ENCODE measurements around the gene ACSM2A.
A peak's percentile ranks its signal among the peaks of the same experiment; 100 is the strongest.
"Not testable (repeated sequence)": the region's sequence is repeated elsewhere in the genome, so short reads cannot be mapped to it uniquely, and the experiment has no call there.

ACSM2A gene

DNA sequence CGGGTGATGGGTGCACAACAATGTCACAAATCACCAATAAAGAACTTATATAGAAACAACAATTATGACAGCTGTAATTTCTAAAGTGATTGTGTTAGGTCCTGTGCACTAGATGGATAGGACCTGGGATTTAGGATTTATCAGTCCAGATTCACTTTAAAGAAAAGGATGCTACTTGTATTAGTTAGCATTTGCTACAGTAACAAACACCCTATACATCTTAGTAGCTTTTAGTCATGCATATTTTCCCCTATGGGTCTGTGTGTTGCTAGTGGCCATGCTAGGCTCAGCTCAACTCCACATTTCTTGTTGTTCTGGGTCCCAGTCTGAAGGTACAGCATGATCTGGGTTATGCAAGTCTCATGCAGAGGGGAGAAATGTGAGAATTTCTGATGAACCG lies 7.9 kb downstream of the ACSM2A start:
- DNase-seq, result not testable (repeated sequence)

DNA sequence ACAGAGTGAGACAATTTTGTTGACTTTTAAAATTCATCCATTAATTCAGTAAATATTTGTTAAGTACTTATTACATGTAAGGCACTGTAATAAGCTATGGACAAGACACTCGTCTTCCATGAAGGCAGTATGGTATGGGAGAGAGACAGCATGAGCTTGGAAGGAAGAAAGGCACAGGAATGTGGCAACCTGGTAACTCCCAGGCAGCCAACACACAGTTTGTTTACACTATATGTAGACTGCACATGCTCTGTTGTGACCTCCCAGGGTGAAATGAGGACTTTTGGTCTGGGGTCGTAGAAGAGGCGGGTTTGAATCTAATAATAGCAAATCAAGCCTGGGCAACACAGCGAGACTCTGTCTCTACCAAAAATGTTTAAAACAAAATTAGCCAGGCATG lies 9.0 kb downstream of the ACSM2A start:
- not testable (repeated sequence) for DNase-seq

DNA sequence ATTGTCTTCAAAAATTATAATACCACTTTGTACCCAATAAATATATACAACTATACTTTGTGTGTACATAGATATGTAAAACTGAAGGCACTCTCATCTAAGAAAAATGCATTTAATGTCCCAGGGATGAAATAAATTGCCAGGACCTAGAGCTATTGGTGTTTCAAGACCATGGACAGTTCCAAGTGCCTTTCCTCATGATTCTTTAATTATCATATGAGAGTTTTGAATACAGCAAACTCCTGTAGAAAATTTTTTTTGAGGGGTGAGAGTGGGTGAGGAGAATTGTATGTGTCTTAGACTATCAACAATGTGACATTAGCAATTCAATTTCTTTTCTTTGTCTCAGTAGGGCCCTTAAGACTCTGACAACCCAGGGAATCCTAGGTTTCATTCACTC lies 17.6 kb downstream of the ACSM2A start:
- DNase-seq, result not testable (repeated sequence)

DNA sequence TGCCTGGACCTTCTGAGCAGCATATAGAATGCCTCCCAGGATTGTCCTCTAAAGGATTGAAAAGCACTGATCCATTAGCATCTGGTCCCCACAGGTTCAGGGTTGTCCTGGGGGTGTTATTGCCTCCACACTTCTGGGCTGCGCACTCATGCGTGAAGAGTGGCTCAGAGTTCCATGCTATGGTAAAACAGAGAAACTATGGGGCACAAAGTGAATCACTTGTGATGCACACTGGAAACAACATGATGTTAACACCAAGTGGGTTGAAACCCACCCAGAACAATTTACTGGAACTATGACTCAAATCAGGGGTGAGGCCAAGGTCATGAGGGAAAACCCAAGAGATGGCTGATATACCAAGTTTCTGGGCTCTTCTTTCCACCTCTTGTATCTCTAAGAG lies 18.6 kb downstream of the ACSM2A start:
- DNase-seq, result not testable (repeated sequence)

DNA sequence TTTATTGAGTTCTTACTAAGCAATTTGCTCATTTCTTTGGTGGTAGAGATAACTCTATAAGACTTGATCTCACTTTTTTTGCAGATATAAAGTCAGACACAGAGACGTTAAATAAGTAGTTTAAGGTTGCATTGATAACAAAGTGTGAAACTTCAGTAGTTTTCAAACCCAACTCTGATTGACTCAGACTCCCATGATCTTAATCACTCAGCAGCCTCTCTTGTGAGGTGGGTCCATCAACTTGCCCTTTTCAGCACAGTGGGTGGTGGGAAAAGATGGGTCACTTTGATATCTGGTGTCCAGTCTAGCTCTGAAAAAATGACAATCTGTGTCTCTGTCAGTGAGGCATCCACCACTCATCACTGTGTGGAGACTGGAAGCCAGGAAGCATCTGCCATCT lies 19.4 kb downstream of the ACSM2A start:
- DNase-seq, result not testable (repeated sequence)

DNA sequence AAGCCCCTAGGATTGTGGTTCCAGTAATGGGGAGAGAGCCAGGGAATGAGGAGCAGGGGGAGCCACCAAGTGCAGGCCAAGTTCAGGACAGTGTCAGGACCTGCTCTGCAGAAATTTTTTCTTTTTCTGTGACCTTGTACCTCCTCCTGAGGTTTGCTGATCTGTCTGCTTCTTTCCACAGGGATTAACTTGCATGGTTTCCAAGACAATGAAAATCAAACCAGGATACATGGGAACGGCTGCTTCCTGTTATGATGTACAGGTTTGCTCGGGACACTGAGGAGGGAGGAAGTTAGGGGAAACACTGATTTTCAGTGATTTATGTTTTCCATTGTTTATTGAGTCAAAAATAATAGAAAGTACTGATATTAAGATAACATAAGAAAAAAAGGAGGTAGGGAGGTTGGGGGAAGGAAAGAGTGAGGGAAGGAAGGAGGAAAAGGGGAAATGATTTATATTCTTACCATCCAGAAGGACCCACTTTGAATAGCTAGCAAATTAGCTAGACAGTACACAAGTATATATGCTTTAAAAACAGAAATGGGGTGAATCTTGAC lies 25.9 kb downstream of the ACSM2A start:
- DNase-seq, result not testable (repeated sequence)

DNA sequence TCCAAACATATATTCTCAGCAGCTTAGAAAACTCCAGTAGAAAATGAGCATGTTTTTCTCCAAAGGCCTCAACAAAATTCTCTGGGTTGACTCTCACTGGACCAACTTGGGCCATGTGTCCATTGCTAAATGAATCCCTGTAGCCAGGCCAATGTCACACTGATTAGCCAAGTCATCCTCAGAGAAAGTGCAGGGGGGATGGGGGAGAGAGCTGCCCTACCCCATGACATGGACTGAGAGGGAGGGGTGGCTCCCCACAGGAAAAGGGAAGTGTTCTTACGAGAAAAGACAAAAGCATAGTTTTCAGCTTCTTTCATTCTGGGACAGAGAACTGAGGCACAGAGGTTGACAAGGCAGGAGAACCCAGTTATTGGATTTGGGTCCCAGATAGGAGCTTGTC lies 32.7 kb downstream of the ACSM2A start:
- DNase-seq, result not testable (repeated sequence)

DNA sequence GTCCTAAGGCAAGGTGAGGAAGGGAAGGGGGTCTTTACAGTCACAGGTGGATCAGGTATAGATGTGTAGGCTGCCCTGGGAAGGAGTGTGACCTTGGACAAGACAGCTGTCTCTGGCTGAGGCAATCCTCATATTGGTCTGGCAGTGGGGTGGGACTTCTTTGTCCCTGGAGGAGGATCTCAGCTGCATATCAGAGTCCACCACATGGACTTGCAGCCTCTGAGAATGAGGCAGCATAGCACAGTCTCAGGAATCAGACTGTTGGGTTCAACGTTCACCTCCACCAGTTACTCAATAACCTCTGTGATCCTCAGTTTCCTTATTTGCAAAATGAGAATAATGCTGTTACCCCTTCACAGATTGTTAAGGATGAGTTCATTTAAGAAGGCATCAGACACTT lies 33.4 kb downstream of the ACSM2A start:
- DNase-seq, result no peak

DNA sequence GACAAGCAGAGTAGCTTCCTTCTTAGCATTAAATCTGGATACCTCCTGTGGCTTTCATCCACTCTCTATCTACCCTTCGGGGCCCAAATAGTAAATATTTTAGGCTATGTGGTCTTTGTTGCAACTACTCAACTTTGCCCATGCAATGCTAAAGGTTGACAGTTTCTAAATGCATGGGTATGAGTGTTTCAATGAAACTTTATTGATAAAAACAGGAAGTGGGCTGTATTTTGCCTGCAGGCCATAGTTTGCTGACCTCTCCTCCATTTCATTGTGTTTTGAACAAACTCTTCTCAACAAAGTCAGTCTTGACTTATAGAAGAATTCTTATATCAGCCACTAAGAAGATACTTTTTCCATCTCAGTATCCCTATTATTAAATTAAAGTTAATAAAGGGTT lies 34.1 kb downstream of the ACSM2A start:
- no peak for DNase-seq

DNA sequence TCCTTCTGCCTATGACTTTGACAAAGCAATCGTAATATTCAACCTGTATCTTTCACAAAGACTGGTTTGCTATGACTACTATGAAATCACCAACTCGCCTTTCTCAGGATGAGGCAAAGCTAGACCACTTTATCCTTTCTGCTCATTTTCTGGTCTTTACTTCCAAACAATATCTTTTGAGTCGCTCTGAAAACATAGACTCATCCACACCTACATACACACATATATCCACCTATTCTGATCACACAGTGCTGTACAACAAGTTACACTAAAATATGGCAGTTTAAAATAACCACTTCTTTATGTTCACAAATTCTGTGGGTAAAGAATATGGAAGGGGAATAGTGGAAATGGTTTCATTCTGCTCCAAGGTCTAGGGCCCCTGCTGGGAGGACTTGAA lies 39.7 kb downstream of the ACSM2A start:
- not testable (repeated sequence) for DNase-seq

DNA sequence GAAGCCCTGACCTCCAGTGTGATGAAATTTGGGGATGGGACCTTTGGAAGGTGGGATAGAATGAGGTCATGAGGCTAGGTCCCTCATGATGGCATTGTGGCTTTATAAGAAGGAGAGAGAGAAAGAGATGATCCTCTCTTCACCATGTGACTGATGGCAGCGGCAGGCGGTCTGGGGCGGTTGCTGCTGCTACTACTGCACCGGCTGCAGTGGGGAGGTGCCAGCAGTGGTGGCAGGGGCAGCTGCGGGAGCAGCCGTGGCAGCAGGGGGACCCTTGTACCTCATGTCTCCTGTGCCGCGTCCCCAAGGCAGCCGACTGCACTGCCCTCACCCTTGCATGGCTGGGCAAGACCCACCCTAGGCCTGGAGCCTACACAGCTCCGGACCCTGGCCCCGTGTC lies 40.1 kb downstream of the ACSM2A start:
- not testable (repeated sequence) for DNase-seq

DNA sequence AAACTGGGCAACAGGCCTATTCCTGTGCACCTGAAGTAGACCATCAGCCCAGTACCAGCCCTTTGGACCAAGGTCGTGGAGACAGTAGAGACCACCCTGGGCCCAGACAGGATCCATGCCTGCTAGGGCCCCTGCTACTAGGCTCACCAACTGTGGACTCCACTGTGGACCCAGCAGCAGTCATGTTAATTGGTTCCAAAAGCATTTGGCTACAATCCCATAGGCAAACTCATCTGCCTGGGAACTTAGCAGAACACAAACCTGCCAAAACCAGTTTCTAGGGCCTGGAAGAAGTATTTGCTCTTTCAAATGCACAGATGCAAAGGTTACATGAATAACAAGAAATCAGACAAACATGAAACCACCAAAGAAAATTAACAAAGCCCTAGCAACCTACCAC lies 53.1 kb downstream of the ACSM2A start:
- peak; percentile 62 for DNase-seq

DNA sequence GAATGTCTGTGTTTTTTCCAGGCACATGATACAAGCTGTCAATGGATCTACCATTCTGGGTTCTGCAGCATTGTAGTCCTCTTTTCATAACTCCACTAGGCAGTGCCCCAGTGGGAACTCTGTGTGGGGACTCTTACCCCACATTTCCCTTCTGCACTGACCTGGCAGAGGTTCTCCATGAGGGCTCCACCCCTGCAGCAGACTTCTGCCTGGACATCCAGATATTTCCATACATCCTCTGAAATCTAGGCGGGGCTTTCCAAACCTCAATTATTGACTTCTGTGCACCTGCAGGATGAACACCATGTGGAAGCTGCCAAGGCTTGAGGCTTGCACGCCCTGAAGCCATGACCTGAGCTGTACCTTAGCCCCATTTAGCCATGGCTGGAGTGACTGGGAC lies 56.0 kb downstream of the ACSM2A start:
- DNase-seq, result no peak

DNA sequence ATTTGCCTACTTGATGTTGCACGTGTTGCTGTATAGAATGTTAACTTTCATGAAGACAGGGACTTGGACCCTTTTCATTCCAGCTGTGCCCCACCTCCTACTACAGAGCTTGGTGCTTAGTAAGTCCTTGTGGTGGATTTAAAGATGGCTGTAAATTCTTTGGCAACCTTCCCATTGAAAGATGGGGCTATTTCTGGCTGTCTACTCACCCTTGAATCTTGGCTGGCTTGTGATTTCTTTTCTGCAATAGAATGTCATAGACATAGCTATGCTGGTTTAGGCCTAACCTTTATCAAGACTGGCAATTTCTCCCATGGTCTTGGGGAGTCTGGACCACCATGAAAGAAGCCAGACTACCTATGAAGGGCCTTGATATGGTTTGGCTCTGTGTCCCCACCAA lies 59.0 kb downstream of the ACSM2A start:
- no peak for DNase-seq

DNA sequence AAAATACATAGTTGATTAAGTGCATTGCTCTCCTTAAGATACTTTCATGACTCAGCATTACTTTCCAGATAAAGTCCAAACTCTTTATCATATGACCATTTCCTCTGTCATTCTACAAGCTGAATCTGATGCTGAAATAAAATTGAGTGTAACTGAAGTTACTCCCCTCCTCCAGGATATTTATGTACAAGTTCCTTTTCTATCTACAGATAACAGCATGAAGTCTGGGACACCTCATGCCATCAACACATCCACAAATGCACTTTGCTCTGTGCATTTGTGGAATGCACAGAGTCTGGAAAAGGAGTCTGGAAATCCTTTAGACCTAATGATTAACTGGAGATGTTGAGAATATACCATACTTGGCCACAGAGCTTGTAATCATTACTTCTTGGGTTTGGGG lies 64.4 kb downstream of the ACSM2A start:
- DNase-seq, result no peak

DNA sequence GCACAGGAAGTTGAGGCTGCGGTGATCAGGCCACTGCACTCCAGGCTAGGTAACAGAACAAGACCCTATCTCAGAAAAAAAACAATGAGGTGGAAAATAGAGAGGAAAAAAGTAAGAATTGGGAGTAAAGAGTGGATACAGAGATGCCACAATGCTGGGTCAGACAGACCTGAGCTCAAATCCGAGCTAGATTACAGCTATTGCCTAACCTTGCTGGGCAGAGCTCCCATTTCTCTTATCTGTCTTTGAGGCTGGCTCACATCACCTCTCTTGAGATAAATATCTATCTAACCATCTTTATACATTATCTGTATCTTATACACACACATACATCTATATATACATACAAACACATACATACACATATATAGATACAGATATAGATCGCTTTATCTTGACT lies 65.8 kb downstream of the ACSM2A start:
- DNase-seq, result no peak

DNA sequence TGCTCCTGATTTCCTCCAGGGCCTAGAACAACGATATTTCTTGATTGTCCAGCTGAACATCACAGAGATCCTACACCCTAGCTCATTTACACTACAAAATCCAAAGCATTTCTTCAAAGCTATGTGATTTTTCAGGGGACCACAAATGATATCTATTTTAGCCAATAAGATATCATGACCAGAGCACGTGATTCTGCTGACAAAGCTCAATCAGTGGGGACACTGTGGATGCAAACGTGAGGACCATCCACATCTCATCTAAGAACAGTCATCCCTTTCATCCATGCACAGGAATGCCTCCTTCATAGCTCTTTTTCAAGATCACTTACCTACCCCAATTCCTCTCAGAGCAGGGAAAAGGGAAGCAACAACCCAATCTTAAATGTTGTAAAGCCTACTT lies 67.9 kb downstream of the ACSM2A start:
- DNase-seq, result no peak

DNA sequence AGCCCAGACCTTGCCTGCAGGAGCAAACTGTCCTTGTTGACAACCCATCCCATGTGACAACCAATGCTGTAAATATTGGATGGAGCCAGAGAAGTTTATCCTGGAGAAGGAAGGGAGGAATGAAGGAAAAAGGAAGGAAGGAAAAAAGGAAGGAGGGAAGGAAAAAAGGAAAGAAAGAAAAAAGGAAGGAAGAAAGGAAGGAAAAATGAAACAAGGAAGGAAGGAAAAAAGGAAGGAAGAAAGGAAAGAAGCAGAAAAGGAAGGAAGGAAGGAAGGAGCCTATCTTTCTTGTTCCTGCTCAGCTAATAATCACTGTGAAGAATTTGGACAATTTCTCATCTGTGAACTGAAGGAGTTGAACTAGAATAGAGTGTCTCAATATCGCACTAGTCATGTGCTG lies 68.8 kb downstream of the ACSM2A start:
- DNase-seq, result no peak

DNA sequence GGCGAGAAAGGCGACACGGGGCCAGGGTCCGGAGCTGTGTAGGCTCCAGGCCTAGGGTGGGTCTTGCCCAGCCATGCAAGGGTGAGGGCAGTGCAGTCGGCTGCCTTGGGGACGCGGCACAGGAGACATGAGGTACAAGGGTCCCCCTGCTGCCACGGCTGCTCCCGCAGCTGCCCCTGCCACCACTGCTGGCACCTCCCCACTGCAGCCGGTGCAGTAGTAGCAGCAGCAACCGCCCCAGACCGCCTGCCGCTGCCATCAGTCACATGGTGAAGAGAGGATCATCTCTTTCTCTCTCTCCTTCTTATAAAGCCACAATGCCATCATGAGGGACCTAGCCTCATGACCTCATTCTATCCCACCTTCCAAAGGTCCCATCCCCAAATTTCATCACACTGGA lies 80.5 kb downstream of the ACSM2A start:
- DNase-seq, result not testable (repeated sequence)

DNA sequence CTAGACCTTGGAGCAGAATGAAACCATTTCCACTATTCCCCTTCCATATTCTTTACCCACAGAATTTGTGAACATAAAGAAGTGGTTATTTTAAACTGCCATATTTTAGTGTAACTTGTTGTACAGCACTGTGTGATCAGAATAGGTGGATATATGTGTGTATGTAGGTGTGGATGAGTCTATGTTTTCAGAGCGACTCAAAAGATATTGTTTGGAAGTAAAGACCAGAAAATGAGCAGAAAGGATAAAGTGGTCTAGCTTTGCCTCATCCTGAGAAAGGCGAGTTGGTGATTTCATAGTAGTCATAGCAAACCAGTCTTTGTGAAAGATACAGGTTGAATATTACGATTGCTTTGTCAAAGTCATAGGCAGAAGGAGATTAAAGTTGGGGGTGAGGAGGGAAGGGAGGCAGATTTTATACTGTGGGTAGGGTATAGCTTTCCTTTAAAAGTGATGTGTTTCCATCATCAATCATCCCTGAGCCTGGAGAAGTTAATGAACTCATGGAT lies 81.0 kb downstream of the ACSM2A start:
- DNase-seq, result not testable (repeated sequence)

DNA sequence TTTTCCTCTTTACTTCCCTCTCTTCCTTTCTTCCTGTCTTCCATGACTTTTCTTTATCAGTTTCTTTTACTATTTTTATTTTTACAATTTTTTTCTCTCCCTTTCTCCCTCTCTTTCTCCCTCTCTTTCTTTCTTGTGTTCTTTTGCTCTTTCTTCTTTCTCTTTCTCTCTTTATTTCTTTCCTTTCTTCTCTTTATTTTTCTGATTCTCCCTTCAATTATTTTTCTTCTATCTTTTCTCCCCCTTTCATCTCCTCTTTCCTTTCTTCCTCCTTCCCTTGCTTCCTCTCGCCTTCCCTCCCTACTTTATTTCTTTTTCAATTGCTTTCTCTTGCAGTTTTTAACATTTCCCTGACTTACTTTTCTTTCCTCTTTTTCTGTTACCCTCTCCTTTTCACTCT lies 85.3 kb downstream of the ACSM2A start:
- not testable (repeated sequence) for DNase-seq

Data from NCI-H2029 (cell line).